ENCODE measurements around the gene FBXO39.

FBXO39 gene

DNA sequence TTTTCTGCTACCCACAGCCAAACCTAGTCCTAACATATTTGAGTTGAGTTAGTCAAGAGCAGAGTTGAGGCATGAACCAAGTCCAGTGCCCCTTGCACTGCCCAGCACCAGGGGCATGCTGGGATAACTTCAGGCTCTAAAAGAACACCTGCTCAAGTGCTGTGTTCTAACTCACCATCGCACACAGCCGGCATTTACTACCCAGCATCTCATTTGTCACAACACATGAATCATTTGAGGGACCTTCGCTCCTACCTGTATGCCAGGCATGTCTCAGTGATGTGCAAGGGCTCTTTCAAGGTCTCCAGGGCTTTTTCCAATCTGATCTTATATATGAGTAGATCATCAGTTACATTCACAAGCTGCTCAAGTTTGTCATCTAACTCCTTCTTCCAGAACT lies 42.9 kb downstream of the FBXO39 start:
- DNase-seq (ENCODE audit: low read depth): no peak
- H3K4me3 ChIP-seq (ENCODE audit: low read depth, low read length): no peak overlapping the region
- in situ Hi-C loops (cut with HindIII; ENCODE audit: low sequenced_read_pairs): no loop called here
- TF ChIP-seq, protein P1, sequence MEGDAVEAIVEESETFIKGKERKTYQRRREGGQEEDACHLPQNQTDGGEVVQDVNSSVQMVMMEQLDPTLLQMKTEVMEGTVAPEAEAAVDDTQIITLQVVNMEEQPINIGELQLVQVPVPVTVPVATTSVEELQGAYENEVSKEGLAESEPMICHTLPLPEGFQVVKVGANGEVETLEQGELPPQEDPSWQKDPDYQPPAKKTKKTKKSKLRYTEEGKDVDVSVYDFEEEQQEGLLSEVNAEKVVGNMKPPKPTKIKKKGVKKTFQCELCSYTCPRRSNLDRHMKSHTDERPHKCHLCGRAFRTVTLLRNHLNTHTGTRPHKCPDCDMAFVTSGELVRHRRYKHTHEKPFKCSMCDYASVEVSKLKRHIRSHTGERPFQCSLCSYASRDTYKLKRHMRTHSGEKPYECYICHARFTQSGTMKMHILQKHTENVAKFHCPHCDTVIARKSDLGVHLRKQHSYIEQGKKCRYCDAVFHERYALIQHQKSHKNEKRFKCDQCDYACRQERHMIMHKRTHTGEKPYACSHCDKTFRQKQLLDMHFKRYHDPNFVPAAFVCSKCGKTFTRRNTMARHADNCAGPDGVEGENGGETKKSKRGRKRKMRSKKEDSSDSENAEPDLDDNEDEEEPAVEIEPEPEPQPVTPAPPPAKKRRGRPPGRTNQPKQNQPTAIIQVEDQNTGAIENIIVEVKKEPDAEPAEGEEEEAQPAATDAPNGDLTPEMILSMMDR (IDR thresholded peaks at IDR 0.05; ENCODE audit: low read depth, low read length, missing control alignments): no peak

DNA sequence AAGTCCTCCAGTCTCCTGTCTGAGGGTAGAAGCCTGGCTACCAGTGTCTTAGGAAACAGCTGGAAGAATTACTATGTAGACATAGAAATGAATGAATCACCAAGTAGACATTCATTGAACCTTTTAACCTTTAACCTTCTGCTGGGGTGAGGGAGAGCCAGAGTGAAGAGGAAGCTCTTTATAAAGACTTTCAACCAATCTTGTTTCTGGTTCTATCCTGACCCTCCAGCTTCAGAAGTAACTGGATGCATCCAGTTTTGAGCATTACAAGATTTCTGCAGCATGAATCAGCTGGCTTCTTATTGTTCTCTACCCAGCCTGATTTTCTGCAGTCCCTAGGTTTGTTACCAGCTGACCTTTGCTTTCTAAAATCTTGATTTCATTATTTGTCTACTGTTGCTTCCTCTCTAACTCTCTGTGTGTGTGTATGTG lies 47.0 kb downstream of the FBXO39 start:
- no peak for DNase-seq (ENCODE audit: low read depth)
- TF ChIP-seq, protein P1 (IDR thresholded peaks at IDR 0.05; ENCODE audit: low read depth, low read length, missing control alignments): no peak
- in situ Hi-C loops (cut with HindIII; ENCODE audit: low sequenced_read_pairs): no loop called here

DNA sequence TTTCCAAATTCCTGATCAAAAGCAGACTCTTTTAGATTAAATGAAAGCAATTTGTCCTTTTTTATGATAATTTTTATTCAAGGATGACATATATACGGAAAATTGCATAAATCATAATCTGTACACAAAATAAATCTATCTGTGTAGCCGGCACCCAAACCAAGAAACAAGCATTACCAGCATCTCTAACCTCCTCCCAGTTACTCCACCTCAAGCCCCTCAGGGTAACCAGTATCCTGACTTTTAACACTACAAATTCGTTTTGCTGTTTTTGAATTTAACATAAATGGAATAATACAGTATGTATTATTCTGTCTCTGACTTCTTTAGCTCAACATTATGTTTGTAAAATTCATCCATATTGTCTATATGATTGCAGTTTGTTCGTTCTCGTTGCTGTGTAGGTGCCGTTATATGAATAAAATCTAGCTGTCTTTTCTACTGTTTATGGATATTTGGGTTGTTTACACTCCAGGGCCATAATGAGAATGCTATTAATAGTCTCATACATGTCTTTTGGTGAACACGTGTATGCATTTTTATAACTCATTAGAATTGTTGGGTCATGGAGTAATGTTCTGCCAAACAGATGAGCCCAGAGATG lies 54.5 kb downstream of the FBXO39 start:
- H3K4me3 ChIP-seq (ENCODE audit: low read depth, low read length): no peak overlapping the region
- DNase-seq (ENCODE audit: low read depth): no peak
- in situ Hi-C loops (cut with HindIII; ENCODE audit: low sequenced_read_pairs): no loop called here
- TF ChIP-seq, protein P1 (IDR thresholded peaks at IDR 0.05; ENCODE audit: low read depth, low read length, missing control alignments): no peak

More for the DNA sequence above, 47.0 kb downstream of the FBXO39 start:
- no peak overlapping the region for H3K4me3 ChIP-seq (ENCODE audit: low read depth, low read length)

DNA sequence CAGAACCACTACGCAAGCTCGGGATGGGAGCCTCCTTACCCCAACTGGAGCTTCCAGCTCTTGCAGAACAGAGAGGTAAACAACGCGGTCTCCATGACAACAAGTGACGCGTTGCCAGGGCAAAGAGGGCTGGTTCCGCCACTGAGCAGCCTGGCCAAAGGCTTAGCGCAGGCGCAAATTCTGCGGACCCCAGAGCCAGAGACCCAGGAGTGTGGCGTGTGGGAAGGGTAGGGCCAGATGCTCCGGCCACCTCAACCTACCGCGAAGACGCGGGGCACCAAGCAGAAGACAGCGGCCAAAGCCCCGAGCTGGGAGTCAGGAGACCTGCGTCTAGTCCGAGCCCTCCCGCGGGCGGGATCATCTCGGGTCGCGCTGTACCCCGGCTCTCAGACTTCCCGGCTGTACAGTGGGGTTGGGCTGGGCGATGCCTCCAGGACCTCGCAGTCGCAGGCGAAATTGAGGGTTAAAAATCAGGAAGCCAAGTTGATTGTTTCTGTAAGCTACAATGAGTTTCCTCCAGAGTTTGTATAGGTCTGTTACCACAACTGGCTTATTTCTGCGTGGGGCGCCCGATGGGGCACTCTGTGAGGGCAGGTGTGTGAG lies 55.7 kb downstream of the FBXO39 start, which contains the start of gene TEKT1:
TSS of gene TEKT1 (minus strand) at position 69 of the 603 bp plus-strand sequence. CDS start 1,353 bp downstream, outside the sequence.
- in situ Hi-C loops (cut with HindIII; ENCODE audit: low sequenced_read_pairs): no loop called here
- peak; percentile 29 for DNase-seq (ENCODE audit: low read depth)
- TF ChIP-seq, protein P1 (IDR thresholded peaks at IDR 0.05; ENCODE audit: low read depth, low read length, missing control alignments): no peak
- H3K4me3 ChIP-seq (ENCODE audit: low read depth, low read length): peak within 1 kb of the TSS; percentile 26

All from astrocyte of the cerebellum (primary cell).